Thoracic aorta (tissue), 2 donors: ENCODE data around the gene TNIK. TPM values are rescaled to one million over a fixed set of nuclear protein-coding genes. Genes with fewer than 3 reads are reported as not detected.

Experiments
- ATAC-seq: fragments of 150-250 bp; one replicate; pipeline ENCODE4 v1.8.0; 2017; ENCODE audit warnings: low read depth; ENCODE audit not compliant: insufficient number of reproducible peaks, low FRiP score
- DNase-seq: peaks from one replicate; pipeline ENCODE4 v3.0.0-alpha.2; 2020; ENCODE audit warnings: low spot score
- H3K27ac ChIP-seq, 2 donors: fragments of 200-600 bp; sonication (generic); 1 replicate in 1 of 2; 2 replicates in 1 of 2; pipeline ENCODE4 v1.5.1; 2016; ENCODE audit warnings: mild to moderate bottlenecking in 2 of 2, moderate library complexity in 2 of 2
- H3K27me3 ChIP-seq: fragments of 200-600 bp; sonication (generic); replicated peaks from 2 replicates; pipeline ENCODE4 v1.6.0; 2016; ENCODE audit warnings: mild to moderate bottlenecking; ENCODE audit not compliant: insufficient read depth
- H3K36me3 ChIP-seq: fragments of 200-600 bp; sonication (generic); one replicate; pipeline ENCODE4 v1.5.1; 2016
- H3K4me1 ChIP-seq, 2 donors: fragments of 200-600 bp; sonication (generic); 1 replicate in 1 of 2; 2 replicates in 1 of 2; pipeline versions ENCODE4 v1.5.1 to v1.6.0; 2016; ENCODE audit warnings: low read depth in 2 of 2, mild to moderate bottlenecking in 1 of 2; ENCODE audit not compliant: control insufficient read depth in 1 of 2
- H3K4me3 ChIP-seq: fragments of 200-600 bp; sonication (generic); 2 replicates; pipeline ENCODE4 v1.5.1; 2016; ENCODE audit warnings: mild to moderate bottlenecking
- H3K9me3 ChIP-seq: fragments of 200-600 bp; sonication (generic); 2 replicates; pipeline ENCODE4 v1.5.1; 2016
- total RNA-seq, 2 donors: library from RNA; depleted of rRNA; stranded (reverse); fragments of >200 nt; gene quantifications; one replicate each; pipeline versions ENCODE4 v1.1.0 to v1.2.3, GENCODE V29; 2016
- TF ChIP-seq, protein P1 (sequence below): fragments of 200-600 bp; sonication (generic); IDR thresholded peaks from one replicate; pipeline ENCODE4 v1.5.1; 2019; ENCODE audit warnings: antibody characterized with exemption

Gene TNIK
- total RNA-seq, 2 donors from 2014 or later = 18.3 to 21.7 TPM

DNA sequence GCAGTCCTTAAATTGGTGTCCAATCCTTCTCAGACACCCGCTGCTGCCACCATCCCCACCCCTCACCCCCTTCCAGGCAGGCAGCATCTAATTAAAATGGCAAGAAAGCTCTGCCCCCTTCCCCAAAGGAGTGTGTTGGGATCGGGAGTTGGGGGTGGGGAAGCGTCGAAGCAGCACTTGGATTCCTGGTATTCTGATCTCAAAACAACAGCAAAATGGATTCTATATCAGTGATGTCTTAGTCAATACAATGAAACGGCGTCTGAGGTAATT, 1.4 kb downstream of the TNIK start:
- H3K27me3 ChIP-seq = no peaks in the 10 kb centered on the region
- TF ChIP-seq, protein P1, sequence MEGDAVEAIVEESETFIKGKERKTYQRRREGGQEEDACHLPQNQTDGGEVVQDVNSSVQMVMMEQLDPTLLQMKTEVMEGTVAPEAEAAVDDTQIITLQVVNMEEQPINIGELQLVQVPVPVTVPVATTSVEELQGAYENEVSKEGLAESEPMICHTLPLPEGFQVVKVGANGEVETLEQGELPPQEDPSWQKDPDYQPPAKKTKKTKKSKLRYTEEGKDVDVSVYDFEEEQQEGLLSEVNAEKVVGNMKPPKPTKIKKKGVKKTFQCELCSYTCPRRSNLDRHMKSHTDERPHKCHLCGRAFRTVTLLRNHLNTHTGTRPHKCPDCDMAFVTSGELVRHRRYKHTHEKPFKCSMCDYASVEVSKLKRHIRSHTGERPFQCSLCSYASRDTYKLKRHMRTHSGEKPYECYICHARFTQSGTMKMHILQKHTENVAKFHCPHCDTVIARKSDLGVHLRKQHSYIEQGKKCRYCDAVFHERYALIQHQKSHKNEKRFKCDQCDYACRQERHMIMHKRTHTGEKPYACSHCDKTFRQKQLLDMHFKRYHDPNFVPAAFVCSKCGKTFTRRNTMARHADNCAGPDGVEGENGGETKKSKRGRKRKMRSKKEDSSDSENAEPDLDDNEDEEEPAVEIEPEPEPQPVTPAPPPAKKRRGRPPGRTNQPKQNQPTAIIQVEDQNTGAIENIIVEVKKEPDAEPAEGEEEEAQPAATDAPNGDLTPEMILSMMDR = no peak
- H3K9me3 ChIP-seq = no peaks in the 10 kb centered on the region
- no peak for DNase-seq
- H3K36me3 ChIP-seq = no peaks in the 10 kb centered on the region
- peak overlapping the region; percentile 88 for H3K4me3 ChIP-seq
- H3K27ac ChIP-seq = no peak overlapping the region
- no peak for ATAC-seq
- H3K4me1 ChIP-seq = peaks cover 0 to 41% of the 10 kb centered on the region in 2 donors

DNA sequence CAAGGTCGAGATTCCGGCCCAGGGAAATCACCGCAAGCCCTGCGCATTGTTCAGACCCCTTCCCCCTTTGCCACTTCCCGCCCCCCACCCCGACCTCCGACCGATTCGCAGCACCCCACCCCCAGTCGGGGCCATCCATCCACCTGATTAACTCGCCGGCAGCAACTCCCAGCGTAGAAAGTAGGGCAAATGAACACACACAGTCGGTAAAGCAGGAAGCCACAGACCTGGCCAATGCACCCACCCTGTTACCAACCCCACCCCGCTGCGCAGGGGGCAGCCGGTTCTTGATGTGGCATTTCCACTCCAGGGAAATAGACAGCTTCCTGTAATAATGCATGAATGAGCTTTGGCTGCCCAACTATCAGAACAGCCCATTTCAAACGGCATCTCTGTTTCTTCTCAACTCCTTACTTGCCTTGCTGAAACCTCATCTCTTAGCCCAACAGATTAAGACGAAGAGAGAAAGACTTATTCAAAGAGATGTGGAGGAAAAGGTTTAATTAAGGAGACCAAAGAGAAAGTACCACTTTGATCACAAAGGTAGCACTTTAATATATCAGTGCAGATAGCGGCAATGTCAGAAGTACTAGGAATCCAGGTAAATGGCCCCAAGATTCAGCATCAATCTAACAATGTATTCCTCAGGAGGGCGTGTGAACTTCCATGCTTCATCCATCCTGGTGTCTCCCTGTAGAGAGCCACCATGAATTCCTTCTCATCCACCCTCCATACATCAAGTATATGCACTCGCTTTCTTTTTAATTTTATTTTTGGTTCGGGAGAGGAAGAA, 1.9 kb downstream of the TNIK start:
- Histone ChIP-seq H3K36me3 (no peaks in the 10 kb centered on the region), H3K4me3 (peak overlapping the region; percentile 88), H3K27me3 (no peaks in the 10 kb centered on the region), H3K9me3 (no peaks in the 10 kb centered on the region), H3K27ac (no peak overlapping the region), H3K4me1 (peaks cover 0 to 41% of the 10 kb centered on the region in 2 donors)
- no peak for ATAC-seq
- TF ChIP-seq, protein P1 = no peak
- DNase-seq = no peak

DNA sequence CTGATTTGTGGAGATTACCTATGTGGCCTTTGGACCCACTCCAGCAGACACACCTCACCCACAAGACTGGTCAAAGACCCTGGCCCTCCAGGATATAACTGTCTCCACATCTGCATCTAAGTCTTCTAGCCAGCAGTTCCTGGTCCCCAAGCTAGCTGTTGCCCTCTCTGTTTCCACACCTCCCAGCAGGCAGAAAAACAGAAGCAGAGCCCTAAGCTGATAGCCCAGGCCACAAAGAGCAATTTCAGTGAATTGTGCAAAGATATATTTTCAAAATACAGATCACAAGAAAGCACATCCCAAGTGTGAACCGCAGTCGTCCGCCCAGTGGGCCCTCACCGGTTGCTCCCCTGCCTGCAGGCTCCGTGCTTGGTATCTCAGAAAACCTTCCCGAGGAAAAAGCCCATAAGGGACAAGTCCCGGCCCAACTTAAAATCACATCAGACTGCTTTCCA, 2.6 kb downstream of the TNIK start:
- DNase-seq (no peak), ATAC-seq (no peak)
- no peaks in the 10 kb centered on the region for H3K27me3 ChIP-seq
- H3K4me3 ChIP-seq = peak overlapping the region; percentile 88
- peaks cover 0 to 41% of the 10 kb centered on the region in 2 donors for H3K4me1 ChIP-seq
- no peak overlapping the region for H3K27ac ChIP-seq
- no peaks in the 10 kb centered on the region for H3K36me3 ChIP-seq
- TF ChIP-seq, protein P1 = no peak
- H3K9me3 ChIP-seq = no peaks in the 10 kb centered on the region

DNA sequence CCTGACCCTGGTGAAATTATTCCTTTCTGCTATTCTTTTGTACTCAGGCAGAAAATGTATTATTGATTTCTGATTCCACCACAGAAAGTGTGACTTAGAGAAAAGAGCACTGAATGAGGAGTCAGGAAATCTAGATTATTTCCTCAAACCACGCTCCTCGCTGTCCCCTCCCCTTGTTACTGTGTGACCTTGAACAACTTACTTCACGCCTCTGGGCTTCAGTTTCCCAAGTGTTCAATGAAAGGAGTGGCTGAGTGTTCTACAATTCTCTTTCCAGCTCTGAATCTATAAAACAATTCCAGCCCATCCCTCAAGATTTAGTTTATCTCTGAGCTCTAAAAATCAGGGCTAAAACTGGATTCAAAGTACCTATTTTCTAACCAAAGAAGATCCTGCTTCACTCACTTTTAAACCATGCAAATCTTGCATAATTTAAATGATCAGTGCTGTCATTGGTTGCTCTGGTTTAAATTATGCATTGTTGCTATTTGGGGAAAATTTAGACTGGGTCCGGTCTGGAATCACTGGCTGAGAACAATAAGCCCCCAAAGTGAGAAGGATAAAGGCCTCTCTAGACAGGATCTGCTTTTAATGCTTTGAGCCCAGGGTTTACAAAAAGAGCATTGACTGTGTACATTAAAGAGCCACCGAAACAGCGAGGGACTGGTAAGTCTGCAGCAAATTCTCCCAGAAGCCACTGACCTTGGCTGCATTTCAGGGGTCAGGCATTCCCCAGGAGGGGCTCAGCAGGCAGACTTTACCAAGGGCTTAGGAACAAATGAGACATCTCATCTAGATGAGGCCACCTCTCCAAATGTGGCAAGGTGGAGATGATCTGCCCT, 3.2 kb downstream of the TNIK start:
- no peak overlapping the region for H3K27ac ChIP-seq

More for the DNA sequence above, 3.2 kb downstream of the TNIK start:
- no peak for DNase-seq
- TF ChIP-seq, protein P1 = no peak
- H3K9me3 ChIP-seq = no peaks in the 10 kb centered on the region
- no peaks in the 10 kb centered on the region for H3K27me3 ChIP-seq
- H3K36me3 ChIP-seq = no peaks in the 10 kb centered on the region
- no peak overlapping the region for H3K4me3 ChIP-seq
- no peak for ATAC-seq
- H3K4me1 ChIP-seq = peaks cover 0 to 38% of the 10 kb centered on the region in 2 donors
